Left renal pelvis (tissue), 4 donors: Measurements from ENCODE around the gene SH2D1B. TPM values are rescaled to one million over a fixed set of nuclear protein-coding genes. Genes with fewer than 3 reads are reported as not detected.
"Not testable (repeated sequence)": the region's sequence is repeated elsewhere in the genome, so short reads cannot be mapped to it uniquely, and the experiment has no call there.

ENCODE experiments used
- DNase-seq, 4 donors: peaks; one replicate each; pipeline ENCODE4 v3.0.0-alpha.2; 2013; ENCODE audit warnings: low read depth in 4 of 4, low spot score in 3 of 4
- polyA plus RNA-seq, 4 donors: library from polyadenylated mRNA; unstranded; fragments of 120-200 nt; gene quantifications; one replicate each; pipeline ENCODE4 v1.2.1, GENCODE V29; 2013; ENCODE audit not compliant: insufficient read length in 4 of 4

The SH2D1B gene
- polyA plus RNA-seq: under 1 TPM; 0.09 to 0.37 (median 0.21) TPM

GRCh38 chr1:162412002-162412401 is at the start of gene SH2D1B:
Gene SH2D1B (minus strand): TSS chr1:162412136. CDS start chr1:162412016, 120 bp downstream.
- DNase-seq: no peak

- DNase-seq: no peak
These were observed 46.3 kb upstream of the SH2D1B start for GRCh38 chr1:162458236-162458635.

GRCh38 chr1:162456323-162456722 is 44.4 kb upstream of the SH2D1B start:
- no peak for DNase-seq

DNA sequence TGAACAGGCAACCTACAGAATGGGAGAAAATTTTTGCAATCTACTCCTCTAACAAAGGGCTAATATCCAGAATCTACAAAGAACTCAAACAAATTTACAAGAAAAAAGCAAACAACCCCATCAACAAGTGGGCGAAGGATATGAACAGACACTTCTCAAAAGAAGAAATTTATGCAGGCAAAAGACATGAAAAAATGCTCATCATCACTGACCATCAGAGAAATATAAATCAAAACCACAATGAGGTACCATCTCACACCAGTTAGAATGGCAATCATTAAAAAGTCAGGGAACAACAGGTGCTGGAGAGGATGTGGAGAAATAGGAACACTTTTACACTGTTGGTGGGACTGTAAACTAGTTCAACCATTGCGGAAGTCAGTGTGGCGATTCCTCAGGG is 42.4 kb upstream of the SH2D1B start:
- DNase-seq: not testable (repeated sequence)

GRCh38 chr1:162446946-162447345 is 35.0 kb upstream of the SH2D1B start:
- DNase-seq: no peak

DNA sequence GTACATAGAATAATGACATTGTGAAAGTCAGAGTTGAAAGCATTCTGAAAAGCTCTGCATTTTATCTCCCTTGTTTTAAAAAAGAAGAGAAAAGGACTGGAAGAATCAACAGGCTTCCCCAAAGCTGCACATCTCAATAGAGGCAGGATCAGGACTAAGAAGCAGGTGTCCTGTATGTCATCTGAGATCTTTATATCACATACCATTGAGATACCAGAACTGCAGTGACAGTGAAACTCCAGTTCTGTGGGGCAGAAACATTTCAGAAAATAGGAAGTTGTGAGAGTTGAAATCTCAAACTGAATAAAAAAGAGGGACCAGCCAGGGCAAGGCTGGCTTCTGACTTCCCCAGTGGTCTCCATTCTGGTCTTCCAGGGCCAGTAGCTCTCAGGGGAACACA is 33.0 kb upstream of the SH2D1B start:
- DNase-seq: no peak

DNA sequence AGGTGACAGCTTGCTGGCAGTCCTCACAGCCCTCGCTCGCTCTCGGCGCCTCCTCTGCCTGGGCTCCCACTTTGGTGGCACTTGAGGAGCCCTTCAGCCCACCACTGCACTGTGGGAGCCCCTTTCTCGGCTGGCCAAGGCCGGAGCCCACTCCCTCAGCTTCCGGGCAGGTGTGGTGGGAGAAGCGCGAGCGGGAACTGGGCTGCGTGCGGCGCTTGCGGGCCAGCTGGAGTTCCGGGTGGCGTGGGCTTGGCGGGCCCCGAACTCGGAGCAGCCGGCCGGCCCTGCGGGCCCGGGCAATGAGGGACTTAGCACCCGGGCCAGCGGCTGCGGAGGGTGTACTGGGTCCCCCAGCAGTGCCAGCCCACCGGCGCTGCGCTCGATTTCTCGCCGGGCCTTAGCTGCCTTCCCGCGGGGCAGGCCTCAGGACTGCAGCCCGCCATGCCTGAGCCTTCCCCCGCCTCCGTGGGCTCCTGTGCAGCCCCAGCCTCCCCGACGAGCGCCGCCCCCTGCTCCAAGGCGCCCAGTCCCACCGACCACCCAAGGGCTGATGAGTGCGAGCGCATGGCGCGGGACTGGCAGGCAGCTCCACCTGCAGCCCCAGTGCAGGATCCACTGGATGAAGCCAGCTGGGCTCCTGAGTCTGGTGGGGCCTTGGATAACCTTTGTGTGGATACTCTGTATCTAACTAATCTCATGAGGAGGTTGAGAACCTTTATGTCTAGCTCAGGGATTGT is 21.2 kb upstream of the SH2D1B start:
- not testable (repeated sequence) for DNase-seq

- no peak for DNase-seq
These were observed 18.6 kb upstream of the SH2D1B start for GRCh38 chr1:162430583-162430982.

GRCh38 chr1:162422662-162423375 is 10.9 kb upstream of the SH2D1B start:
- no peak for DNase-seq

DNA sequence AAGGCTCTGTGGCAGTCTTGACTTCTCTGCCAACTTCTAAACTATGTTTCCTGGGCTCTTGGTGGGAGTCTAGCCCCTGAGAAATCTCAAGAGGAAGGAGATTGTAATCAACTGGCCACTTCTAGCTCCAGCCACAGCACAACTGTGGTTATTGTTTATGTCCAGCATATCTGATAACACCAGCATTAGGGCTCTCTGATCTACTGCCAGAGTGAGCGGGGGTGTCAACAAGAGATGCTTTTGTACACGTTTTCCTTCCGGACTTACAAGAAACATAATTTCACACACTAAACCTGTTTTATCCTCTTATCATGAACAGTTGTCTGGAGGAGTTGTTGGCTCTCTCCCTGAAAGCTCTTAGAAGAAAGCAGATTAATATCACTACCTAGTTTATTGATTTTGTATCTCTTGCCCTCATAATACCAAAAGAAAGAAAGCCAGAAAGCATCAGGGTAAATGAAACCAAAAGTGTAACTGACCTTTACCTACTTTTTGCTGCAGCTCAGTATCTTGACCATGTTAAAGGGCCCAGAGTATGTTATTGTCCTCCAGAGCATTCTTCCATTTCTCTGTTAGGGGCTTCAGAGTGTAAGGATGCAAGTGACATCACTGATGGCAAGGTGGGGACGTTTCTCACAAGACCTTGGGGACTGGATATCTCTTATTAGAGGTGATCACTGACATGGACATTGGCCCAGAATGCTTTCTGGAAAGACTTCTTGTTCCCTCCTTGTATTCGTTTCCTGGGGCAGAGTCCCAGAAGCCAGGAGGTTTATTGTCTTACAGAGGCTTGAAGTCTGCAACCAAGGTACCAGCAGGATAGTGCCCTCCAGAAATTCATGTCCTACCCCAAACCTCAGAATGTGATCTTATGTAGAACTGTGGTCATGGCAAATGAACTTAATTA is 9.6 kb upstream of the SH2D1B start:
- no peak for DNase-seq

DNA sequence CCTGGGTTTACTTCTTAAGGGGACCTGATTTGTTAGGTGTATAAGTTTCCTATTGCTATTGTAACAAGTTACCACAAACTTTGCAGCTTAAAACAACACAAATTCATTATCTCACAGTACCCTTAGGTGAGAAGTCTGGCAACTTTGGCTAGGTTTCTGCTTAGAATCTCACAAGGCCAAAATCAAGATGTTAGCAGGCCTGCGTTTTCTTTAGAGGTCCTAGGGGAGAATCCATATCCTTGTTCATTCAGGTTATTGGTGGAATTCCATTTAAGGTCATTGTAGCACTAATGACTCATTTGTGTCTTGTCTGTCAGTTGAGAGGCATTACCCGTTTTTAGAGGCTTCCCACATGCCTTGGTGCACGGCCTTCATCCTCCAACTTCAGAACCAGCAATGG is 8.2 kb upstream of the SH2D1B start:
- DNase-seq: no peak

- not testable (repeated sequence) for DNase-seq
These were observed 7.6 kb upstream of the SH2D1B start for GRCh38 chr1:162419450-162419931.

- not testable (repeated sequence) for DNase-seq
These were observed 6.6 kb upstream of the SH2D1B start for GRCh38 chr1:162418584-162418983.

DNA sequence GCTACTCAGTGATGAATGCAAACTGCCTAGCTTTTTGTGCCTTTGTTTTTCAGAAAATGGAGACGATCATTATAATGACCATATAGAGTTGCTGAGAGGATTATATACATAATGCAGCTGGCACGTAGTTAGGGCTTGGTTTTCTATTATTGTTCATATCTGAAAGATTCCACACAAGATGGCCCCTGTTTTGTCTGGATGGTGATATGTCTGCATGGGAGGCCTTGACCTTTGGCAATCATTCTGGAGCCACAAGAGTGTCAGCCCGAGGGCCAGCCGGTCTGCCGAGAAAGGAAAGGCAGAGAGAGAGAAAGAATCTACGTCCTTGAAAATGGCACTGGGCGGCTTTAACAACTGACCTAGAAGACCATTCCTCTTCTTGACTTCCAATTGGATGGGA is 5.7 kb upstream of the SH2D1B start:
- no peak for DNase-seq

DNA sequence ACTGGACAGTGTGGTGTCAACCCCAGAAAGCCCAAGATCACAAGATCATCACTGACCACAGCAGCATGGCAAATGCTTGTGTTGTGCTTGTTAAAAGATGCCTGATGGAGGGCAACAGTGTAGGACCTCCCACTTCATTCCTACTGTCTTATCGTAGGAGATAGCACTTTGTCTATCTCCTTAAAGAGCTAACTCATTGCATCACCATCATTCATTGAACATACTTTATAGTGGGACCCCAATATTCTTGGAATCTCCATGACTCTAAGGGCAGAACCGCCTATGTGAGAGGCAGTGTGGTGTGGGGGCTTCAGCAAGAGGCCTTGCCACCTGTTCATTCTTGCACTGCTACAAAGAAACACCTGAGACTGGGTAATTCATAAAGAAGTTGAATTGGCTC is 5.0 kb upstream of the SH2D1B start:
- no peak for DNase-seq

DNA sequence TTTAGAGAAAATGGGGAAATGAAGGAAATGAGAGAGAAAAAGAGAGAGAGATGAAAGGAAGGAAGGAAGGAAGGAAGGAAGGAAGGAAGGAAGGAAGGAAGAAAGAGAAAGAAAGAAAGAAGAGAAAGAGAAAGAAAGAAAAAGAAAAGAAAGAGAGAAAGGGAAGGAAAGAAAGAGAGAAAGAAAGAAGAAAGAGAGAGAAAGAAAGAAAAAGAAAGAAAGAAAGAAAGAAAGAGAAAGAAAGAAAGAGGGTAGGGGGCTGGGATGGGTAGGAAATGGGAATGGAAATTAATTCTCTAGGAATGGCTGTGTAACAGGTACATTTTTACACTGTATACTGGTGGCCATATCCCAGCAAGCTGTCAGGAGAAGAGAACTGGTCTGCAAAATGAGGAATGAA is 4.3 kb upstream of the SH2D1B start:
- no peak for DNase-seq

DNA sequence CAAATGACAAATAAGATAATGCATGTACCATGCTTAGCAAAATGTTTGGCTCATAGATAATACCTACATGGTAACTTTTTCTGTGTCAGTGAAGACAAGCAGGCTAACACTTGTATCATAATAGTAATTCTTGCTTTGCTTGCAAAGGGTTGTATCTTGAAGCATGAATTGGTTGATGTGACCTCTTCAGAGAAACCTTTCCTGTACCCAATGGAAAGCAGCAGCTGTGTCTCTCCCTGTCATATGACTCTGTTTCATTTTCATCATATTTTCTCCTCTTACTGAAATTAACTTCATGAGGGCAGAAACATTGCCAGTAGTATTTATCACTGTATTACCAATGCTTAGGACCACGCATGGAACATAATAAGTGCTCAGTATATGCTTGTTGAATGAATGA is 4.4 kb downstream of the SH2D1B start:
- DNase-seq: no peak

DNA sequence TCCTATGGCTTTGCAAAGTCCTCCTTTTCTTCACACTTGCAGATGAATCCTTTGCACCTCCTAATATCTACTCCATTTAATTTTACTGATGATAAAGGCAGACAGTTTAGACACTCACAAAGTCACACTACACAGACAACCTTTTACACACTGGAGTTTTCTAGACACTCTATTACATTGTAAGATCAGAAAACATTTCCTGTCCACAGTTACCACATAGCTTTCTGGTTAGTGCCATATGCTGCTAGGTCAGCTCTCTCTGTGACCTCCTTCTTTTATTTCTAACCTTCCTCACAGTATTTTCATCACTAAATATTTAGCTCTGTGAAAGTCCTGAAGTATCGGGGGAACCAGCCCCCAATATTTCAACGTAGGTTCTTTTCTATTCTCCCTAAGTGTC is 5.1 kb downstream of the SH2D1B start:
- no peak for DNase-seq

DNA sequence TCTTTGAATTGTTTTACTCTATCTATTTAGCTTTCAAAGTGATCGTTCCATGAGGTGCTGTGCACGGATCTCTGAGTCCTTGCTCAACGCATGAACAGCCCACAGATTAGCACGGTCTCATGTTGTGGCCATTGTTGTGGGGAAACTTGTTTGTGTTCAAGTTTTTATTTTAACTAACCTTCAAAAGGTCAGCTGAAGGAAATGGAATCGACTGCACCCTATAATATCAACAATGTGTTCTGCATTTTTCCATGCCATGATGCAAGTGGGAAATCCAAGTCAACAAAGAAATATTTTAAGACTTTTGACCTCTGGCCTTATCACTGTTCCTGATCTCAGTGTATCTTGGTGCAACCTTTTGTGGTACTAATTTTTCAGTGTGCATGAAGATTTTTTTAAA is 6.1 kb downstream of the SH2D1B start:
- no peak for DNase-seq

- DNase-seq: no peak
These were observed 7.3 kb downstream of the SH2D1B start for GRCh38 chr1:162404550-162405160.
